Large intestine (tissue), 3 donors: Measurements from ENCODE around the gene BZW1. TPM values are rescaled to one million over a fixed set of nuclear protein-coding genes. Genes with fewer than 3 reads are reported as not detected.

Experiments
- DNase-seq, 2 donors: peaks; one replicate each; pipeline versions ENCODE4 v3.0.0 to v3.0.0-alpha.2; 2013
- H3K27ac ChIP-seq: one replicate; pipeline ENCODE4 v1.5.1; 2013; ENCODE audit warnings: low read length
- H3K27me3 ChIP-seq: 2 replicates; pipeline ENCODE4 v1.6.1; 2013; ENCODE audit warnings: low read length; ENCODE audit not compliant: control insufficient read depth, insufficient read depth
- H3K36me3 ChIP-seq: 2 replicates; pipeline ENCODE4 v1.6.1; 2013; ENCODE audit warnings: low read length; ENCODE audit not compliant: control insufficient read depth, insufficient read depth
- H3K4me1 ChIP-seq: one replicate; pipeline ENCODE4 v1.6.1; 2013; ENCODE audit warnings: low read length; ENCODE audit not compliant: control insufficient read depth, insufficient read depth
- H3K4me3 ChIP-seq: one replicate; pipeline ENCODE4 v1.5.1; 2013; ENCODE audit warnings: low read length
- H3K9me3 ChIP-seq: one replicate; pipeline ENCODE4 v1.6.1; 2013; ENCODE audit warnings: mild to moderate bottlenecking, low read depth, low read length, moderate library complexity; ENCODE audit not compliant: control insufficient read depth
- WGBS: methylation state at CpG from one replicate; pipeline ENCODE4 v1.1.5; 2013; ENCODE audit warnings: low lambda C conversion rate; ENCODE audit not compliant: insufficient coverage; 5-methylcytosine and 5-hydroxymethylcytosine counted together
- polyA plus RNA-seq: library from polyadenylated mRNA; unstranded; fragments of 120-200 nt; gene quantifications from one replicate; pipeline ENCODE4 v1.2.1, GENCODE V29; 2013

Gene BZW1
- polyA plus RNA-seq, 1 donor: 158 TPM

GRCh38 chr2:200828104-200828503, 16.4 kb downstream of the BZW1 start:
- no peaks in the 10 kb centered on the region for H3K4me1 ChIP-seq
- no peak for DNase-seq
- no peaks in the 10 kb centered on the region for H3K9me3 ChIP-seq
- no peak overlapping the region for H3K27ac ChIP-seq
- no peaks in the 10 kb centered on the region for H3K27me3 ChIP-seq
- 83% methylated on average over 1 of the region's 2 CpGs for WGBS
- no peak overlapping the region for H3K4me3 ChIP-seq
- H3K36me3 ChIP-seq: peaks cover 2% of the 10 kb centered on the region

GRCh38 chr2:200828572-200829257, 17.0 kb downstream of the BZW1 start:
- Histone ChIP-seq H3K9me3 (no peaks in the 10 kb centered on the region), H3K36me3 (peaks cover 2% of the 10 kb centered on the region), H3K27me3 (no peaks in the 10 kb centered on the region), H3K4me3 (no peak overlapping the region), H3K4me1 (no peaks in the 10 kb centered on the region), H3K27ac (no peak overlapping the region)
- no CpG with 5 or more reads among the region's 9 CpGs for WGBS
- DNase-seq: no peak

- Histone ChIP-seq H3K27me3 (no peaks in the 10 kb centered on the region), H3K9me3 (no peaks in the 10 kb centered on the region), H3K4me3 (no peak overlapping the region), H3K4me1 (no peaks in the 10 kb centered on the region), H3K27ac (no peak overlapping the region), H3K36me3 (peaks cover 2% of the 10 kb centered on the region)
- DNase-seq: no peak
- WGBS: no CpG with 5 or more reads among the region's 2 CpGs
Measured at GRCh38 chr2:200829258-200829655, 17.5 kb downstream of the BZW1 start.

- Histone ChIP-seq H3K27me3 (no peaks in the 10 kb centered on the region), H3K36me3 (no peaks in the 10 kb centered on the region), H3K4me3 (no peak overlapping the region), H3K4me1 (no peaks in the 10 kb centered on the region), H3K9me3 (no peaks in the 10 kb centered on the region), H3K27ac (no peak overlapping the region)
- no CpG with 5 or more reads among the region's 4 CpGs for WGBS
- DNase-seq: no peak
Measured at GRCh38 chr2:200834701-200835100, 23.0 kb downstream of the BZW1 start.

- Histone ChIP-seq H3K36me3 (no peaks in the 10 kb centered on the region), H3K27ac (no peak overlapping the region), H3K4me3 (no peak overlapping the region), H3K4me1 (no peaks in the 10 kb centered on the region), H3K9me3 (no peaks in the 10 kb centered on the region), H3K27me3 (no peaks in the 10 kb centered on the region)
- no CpG with 5 or more reads among the region's 3 CpGs for WGBS
- peak; percentile 7 to 22 for DNase-seq
Measured at GRCh38 chr2:200839513-200839912, 27.8 kb downstream of the BZW1 start.

- no peak overlapping the region for H3K4me3 ChIP-seq
- no peaks in the 10 kb centered on the region for H3K9me3 ChIP-seq
- no CpG with 5 or more reads among the region's 24 CpGs for WGBS
- no peak overlapping the region for H3K27ac ChIP-seq
- H3K4me1 ChIP-seq: no peaks in the 10 kb centered on the region
- H3K27me3 ChIP-seq: no peaks in the 10 kb centered on the region
- H3K36me3 ChIP-seq: no peaks in the 10 kb centered on the region
- DNase-seq: no peak
Measured at GRCh38 chr2:200843993-200844948, 32.6 kb downstream of the BZW1 start.

- WGBS: no CpG with 5 or more reads among the region's 5 CpGs
- Histone ChIP-seq H3K9me3 (no peaks in the 10 kb centered on the region), H3K27ac (no peak overlapping the region), H3K36me3 (no peaks in the 10 kb centered on the region), H3K4me3 (no peak overlapping the region), H3K4me1 (no peaks in the 10 kb centered on the region), H3K27me3 (no peaks in the 10 kb centered on the region)
- no peak for DNase-seq
Measured at GRCh38 chr2:200845194-200845593, 33.5 kb downstream of the BZW1 start.

GRCh38 chr2:200845669-200846325, 34.1 kb downstream of the BZW1 start:
- Histone ChIP-seq H3K27me3 (no peaks in the 10 kb centered on the region), H3K36me3 (peaks cover under 1% of the 10 kb centered on the region), H3K27ac (no peak overlapping the region), H3K9me3 (no peaks in the 10 kb centered on the region), H3K4me1 (no peaks in the 10 kb centered on the region), H3K4me3 (no peak overlapping the region)
- no CpG with 5 or more reads among the region's 10 CpGs for WGBS
- DNase-seq: no peak

GRCh38 chr2:200847269-200847668, 35.6 kb downstream of the BZW1 start:
- Histone ChIP-seq H3K27ac (no peak overlapping the region), H3K36me3 (peaks cover 15% of the 10 kb centered on the region), H3K9me3 (no peaks in the 10 kb centered on the region), H3K4me1 (no peaks in the 10 kb centered on the region), H3K27me3 (no peaks in the 10 kb centered on the region), H3K4me3 (no peak overlapping the region)
- no peak for DNase-seq

- no peaks in the 10 kb centered on the region for H3K4me1 ChIP-seq
- 100% methylated on average over 3 of the region's 4 CpGs for WGBS
- peaks cover 21% of the 10 kb centered on the region for H3K36me3 ChIP-seq
- H3K9me3 ChIP-seq: no peaks in the 10 kb centered on the region
- no peaks in the 10 kb centered on the region for H3K27me3 ChIP-seq
- no peak overlapping the region for H3K27ac ChIP-seq
- no peak for DNase-seq
- no peak overlapping the region for H3K4me3 ChIP-seq
Measured at GRCh38 chr2:200847939-200848338, 36.2 kb downstream of the BZW1 start.
